HEK293 (cell line): ENCODE data around the gene ARHGAP10.

Experiments
- CTCF ChIA-PET: fragments of 350-600 bp; formaldehyde crosslinking; extraction: SDS; loops from one replicate; lab custom pipeline; 2021; ENCODE audit warnings: antibody characterized with exemption; lab: Yijun Ruan, JAX
- POLR2A ChIA-PET: fragments of 300-600 bp; formaldehyde crosslinking; extraction: SDS; loops from one replicate; lab custom pipeline; 2020; ENCODE audit warnings: antibody characterized with exemption, inconsistent platforms; lab: Yijun Ruan, JAX
- H3K27ac ChIP-seq: fragments of 200-500 bp; sonication (Bioruptor generic); 2 replicates; pipeline ENCODE4 v1.5.1; 2014; ENCODE audit warnings: low read depth, low read length, control low read depth, inconsistent platforms; ENCODE audit errors: extremely low read depth
- H3K36me3 ChIP-seq, 2 experiments: fragments of 200-500 bp in 1 of 2; sonication (Bioruptor generic) in 1 of 2; 1 replicate in 1 of 2; 2 replicates in 1 of 2; pipeline ENCODE4 v1.5.1; 2014 to 2017; ENCODE audit warnings: inconsistent platforms in 2 of 2, low read length in 2 of 2; ENCODE audit not compliant: control insufficient read depth in 2 of 2, insufficient read depth in 1 of 2
- H3K4me1 ChIP-seq: fragments of 200-500 bp; sonication (Bioruptor generic); 2 replicates; pipeline ENCODE4 v1.5.1; 2014; ENCODE audit warnings: mild to moderate bottlenecking, low read length, inconsistent platforms; ENCODE audit not compliant: control insufficient read depth, insufficient read depth
- H3K4me3 ChIP-seq: 2 replicates; pipeline ENCODE4 v1.5.1; 2011; ENCODE audit warnings: low read depth, mild to moderate bottlenecking, control low read depth, low read length, moderate library complexity
- H3K9me3 ChIP-seq: fragments of 200-500 bp; sonication (Bioruptor generic); 2 replicates; pipeline ENCODE4 v1.5.1; 2014; ENCODE audit warnings: low read depth, low read length, inconsistent platforms; ENCODE audit not compliant: control insufficient read depth, insufficient read depth
- HIC1 ChIP-seq: fragments of 450-650 bp; formaldehyde crosslinking; IDR thresholded peaks from 2 replicates; pipeline ENCODE4 v1.5.1; 2016; ENCODE audit warnings: missing biosample characterization, missing genetic modification characterization
- MYNN ChIP-seq: fragments of 450-650 bp; formaldehyde crosslinking; IDR thresholded peaks from 2 replicates; pipeline ENCODE4 v1.5.1; 2016; ENCODE audit warnings: missing biosample characterization, missing genetic modification characterization, borderline replicate concordance
- SALL2 ChIP-seq: fragments of 450-650 bp; formaldehyde crosslinking; IDR thresholded peaks from 2 replicates; pipeline ENCODE4 v1.5.0; 2017; ENCODE audit warnings: missing biosample characterization, mild to moderate bottlenecking, missing genetic modification characterization, borderline replicate concordance
- TRIM28 ChIP-seq: IDR thresholded peaks from 2 replicates; pipeline ENCODE4 v1.6.1; 2011; ENCODE audit warnings: low read length, control low read depth, borderline replicate concordance
- ZBTB17 ChIP-seq: fragments of 450-650 bp; formaldehyde crosslinking; IDR thresholded peaks from 2 replicates; pipeline ENCODE4 v1.5.1; 2016; ENCODE audit warnings: missing biosample characterization, missing genetic modification characterization
- ZBTB21 ChIP-seq: fragments of 450-650 bp; formaldehyde crosslinking; IDR thresholded peaks from 2 replicates; pipeline ENCODE4 v1.5.1; 2017; ENCODE audit warnings: missing biosample characterization, missing genetic modification characterization
- ZEB2 ChIP-seq: fragments of 450-650 bp; formaldehyde crosslinking; IDR thresholded peaks from 2 replicates; pipeline ENCODE4 v1.5.1; 2016; ENCODE audit warnings: missing biosample characterization, missing genetic modification characterization
- ZFP69B ChIP-seq: fragments of 450-650 bp; formaldehyde crosslinking; IDR thresholded peaks from 2 replicates; pipeline ENCODE4 v1.5.1; 2016; ENCODE audit warnings: missing biosample characterization, missing genetic modification characterization
- ZNF184 ChIP-seq: fragments of 450-650 bp; IDR thresholded peaks from 2 replicates; pipeline ENCODE4 v1.5.1; 2018; ENCODE audit warnings: missing biosample characterization, mild to moderate bottlenecking, missing genetic modification characterization
- ZNF335 ChIP-seq: fragments of 450-650 bp; formaldehyde crosslinking; conservative IDR thresholded peaks from 2 replicates; pipeline ENCODE4 v1.5.1; 2016; ENCODE audit warnings: missing biosample characterization, missing genetic modification characterization
- ZNF416 ChIP-seq: fragments of 450-650 bp; formaldehyde crosslinking; IDR thresholded peaks from 2 replicates; pipeline ENCODE4 v1.5.1; 2016; ENCODE audit warnings: missing biosample characterization, missing genetic modification characterization
- ZNF426 ChIP-seq: fragments of 450-650 bp; formaldehyde crosslinking; IDR thresholded peaks from 2 replicates; pipeline ENCODE4 v1.5.1; 2017; ENCODE audit warnings: missing biosample characterization, missing genetic modification characterization, mild to moderate bottlenecking, inconsistent platforms, moderate library complexity
- ZNF561 ChIP-seq: fragments of 450-650 bp; IDR thresholded peaks from 2 replicates; pipeline ENCODE4 v1.5.1; 2018; ENCODE audit warnings: missing biosample characterization, missing genetic modification characterization, borderline replicate concordance
- ZNF585B ChIP-seq: fragments of 450-650 bp; formaldehyde crosslinking; IDR thresholded peaks from 2 replicates; pipeline ENCODE4 v1.5.1; 2016; ENCODE audit warnings: missing biosample characterization, missing genetic modification characterization
- ZSCAN16 ChIP-seq: fragments of 450-650 bp; formaldehyde crosslinking; IDR thresholded peaks from 2 replicates; pipeline ENCODE4 v1.5.1; 2016; ENCODE audit warnings: missing biosample characterization, missing genetic modification characterization
- TF ChIP-seq, protein P1 (sequence below): fragments of 450-650 bp; formaldehyde crosslinking; IDR thresholded peaks from 2 replicates; pipeline ENCODE4 v1.5.1; 2017; ENCODE audit warnings: missing biosample characterization, missing genetic modification characterization
- TF ChIP-seq, protein P2 (sequence below): fragments of 450-650 bp; formaldehyde crosslinking; IDR thresholded peaks from 2 replicates; pipeline ENCODE4 v1.5.1; 2016; ENCODE audit warnings: missing biosample characterization, missing genetic modification characterization, borderline replicate concordance
- TF ChIP-seq, protein P3 (sequence below): fragments of 450-650 bp; formaldehyde crosslinking; IDR thresholded peaks from 2 replicates; pipeline ENCODE4 v1.5.1; 2016; ENCODE audit warnings: missing biosample characterization, missing genetic modification characterization
- TF ChIP-seq, protein P4 (sequence below): fragments of 450-650 bp; IDR thresholded peaks from 2 replicates; pipeline ENCODE4 v1.5.1; 2018; ENCODE audit warnings: missing biosample characterization, mild to moderate bottlenecking, missing genetic modification characterization

ARHGAP10 gene

DNA sequence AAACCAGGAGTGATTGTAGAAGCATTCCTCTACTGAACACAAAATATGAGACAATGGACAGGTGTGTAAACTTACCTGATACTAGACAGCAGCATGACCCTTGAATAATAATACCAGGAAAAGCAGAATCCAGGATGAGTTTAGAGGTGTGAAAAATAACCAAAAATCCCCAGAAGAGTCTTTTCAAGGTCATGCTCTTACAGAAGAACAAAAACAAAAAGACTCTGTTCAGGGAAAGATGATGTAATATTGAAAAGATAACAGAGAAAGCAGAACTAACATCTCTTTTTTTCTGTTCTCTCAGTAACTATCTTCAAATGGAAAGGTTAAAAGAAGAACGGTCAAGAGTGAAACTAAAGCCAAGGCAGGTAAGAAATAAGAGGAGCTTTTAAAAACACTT lies 14.0 kb upstream of the ARHGAP10 start:
- H3K36me3 ChIP-seq = no peaks in the 10 kb centered on the region
- H3K27ac ChIP-seq = no peak overlapping the region
- no peak overlapping the region for H3K4me3 ChIP-seq
- no peaks in the 10 kb centered on the region for H3K9me3 ChIP-seq
- no peaks in the 10 kb centered on the region for H3K4me1 ChIP-seq
- CTCF ChIA-PET = interaction anchor here (1.0 to 1.2 kb wide), 2 partner anchors 8 to 149 kb away, joined by 4 to 10 read pairs; no protein-coding TSS in a partner anchor
- TF ChIP-seq ZNF335 (tag by site-specific recombination) (no peak), ZBTB21 (no peak)
- TF ChIP-seq, protein P1, sequence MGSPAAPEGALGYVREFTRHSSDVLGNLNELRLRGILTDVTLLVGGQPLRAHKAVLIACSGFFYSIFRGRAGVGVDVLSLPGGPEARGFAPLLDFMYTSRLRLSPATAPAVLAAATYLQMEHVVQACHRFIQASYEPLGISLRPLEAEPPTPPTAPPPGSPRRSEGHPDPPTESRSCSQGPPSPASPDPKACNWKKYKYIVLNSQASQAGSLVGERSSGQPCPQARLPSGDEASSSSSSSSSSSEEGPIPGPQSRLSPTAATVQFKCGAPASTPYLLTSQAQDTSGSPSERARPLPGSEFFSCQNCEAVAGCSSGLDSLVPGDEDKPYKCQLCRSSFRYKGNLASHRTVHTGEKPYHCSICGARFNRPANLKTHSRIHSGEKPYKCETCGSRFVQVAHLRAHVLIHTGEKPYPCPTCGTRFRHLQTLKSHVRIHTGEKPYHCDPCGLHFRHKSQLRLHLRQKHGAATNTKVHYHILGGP (tag by site-specific recombination) = 0 out of 2 replicates have a peak, but pooled peaks have one; percentile 16
- POLR2A ChIA-PET = no interaction called here

DNA sequence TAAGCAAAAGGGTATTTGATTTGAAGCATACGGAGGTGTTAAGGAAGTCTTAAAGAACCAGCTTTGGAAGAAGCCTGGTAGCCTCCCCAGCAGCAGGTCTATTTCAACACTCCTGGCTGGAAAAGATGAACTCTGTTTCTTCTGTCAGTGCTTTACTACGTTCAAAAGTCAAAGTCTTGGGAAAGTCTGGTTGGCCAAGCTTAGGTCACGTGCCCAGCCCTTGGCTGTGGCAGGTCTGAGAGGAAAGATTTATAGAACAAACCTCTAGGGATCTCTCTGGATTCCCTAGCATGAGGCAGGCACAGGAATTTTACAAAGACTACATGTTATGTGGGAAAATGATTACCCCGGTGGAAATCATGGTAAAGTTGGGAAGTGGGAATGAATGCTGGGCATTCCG lies 8.6 kb upstream of the ARHGAP10 start:
- no peaks in the 10 kb centered on the region for H3K9me3 ChIP-seq
- CTCF ChIA-PET = interaction anchor here (0.5 kb wide), 1 partner anchor 15 kb away, joined by 3 read pairs; no protein-coding TSS in a partner anchor
- H3K36me3 ChIP-seq = no peaks in the 10 kb centered on the region
- H3K27ac ChIP-seq = no peak overlapping the region
- no peak for TF ChIP-seq HIC1 (tag by site-specific recombination)
- no peak for TF ChIP-seq ZNF561 (tag by site-specific recombination)
- TF ChIP-seq ZBTB17 (tag by site-specific recombination) = no peak
- TF ChIP-seq TRIM28 = no peak
- no peak for TF ChIP-seq SALL2
- TF ChIP-seq ZNF416 (tag by site-specific recombination) = no peak
- TF ChIP-seq, protein P2, sequence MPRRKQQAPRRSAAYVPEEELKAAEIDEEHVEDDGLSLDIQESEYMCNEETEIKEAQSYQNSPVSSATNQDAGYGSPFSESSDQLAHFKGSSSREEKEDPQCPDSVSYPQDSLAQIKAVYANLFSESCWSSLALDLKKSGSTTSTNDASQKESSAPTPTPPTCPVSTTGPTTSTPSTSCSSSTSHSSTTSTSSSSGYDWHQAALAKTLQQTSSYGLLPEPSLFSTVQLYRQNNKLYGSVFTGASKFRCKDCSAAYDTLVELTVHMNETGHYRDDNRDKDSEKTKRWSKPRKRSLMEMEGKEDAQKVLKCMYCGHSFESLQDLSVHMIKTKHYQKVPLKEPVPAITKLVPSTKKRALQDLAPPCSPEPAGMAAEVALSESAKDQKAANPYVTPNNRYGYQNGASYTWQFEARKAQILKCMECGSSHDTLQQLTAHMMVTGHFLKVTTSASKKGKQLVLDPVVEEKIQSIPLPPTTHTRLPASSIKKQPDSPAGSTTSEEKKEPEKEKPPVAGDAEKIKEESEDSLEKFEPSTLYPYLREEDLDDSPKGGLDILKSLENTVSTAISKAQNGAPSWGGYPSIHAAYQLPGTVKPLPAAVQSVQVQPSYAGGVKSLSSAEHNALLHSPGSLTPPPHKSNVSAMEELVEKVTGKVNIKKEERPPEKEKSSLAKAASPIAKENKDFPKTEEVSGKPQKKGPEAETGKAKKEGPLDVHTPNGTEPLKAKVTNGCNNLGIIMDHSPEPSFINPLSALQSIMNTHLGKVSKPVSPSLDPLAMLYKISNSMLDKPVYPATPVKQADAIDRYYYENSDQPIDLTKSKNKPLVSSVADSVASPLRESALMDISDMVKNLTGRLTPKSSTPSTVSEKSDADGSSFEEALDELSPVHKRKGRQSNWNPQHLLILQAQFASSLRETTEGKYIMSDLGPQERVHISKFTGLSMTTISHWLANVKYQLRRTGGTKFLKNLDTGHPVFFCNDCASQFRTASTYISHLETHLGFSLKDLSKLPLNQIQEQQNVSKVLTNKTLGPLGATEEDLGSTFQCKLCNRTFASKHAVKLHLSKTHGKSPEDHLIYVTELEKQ (tag by site-specific recombination) = no peak
- no peak for TF ChIP-seq ZNF184
- no peak for TF ChIP-seq MYNN (tag by site-specific recombination)
- TF ChIP-seq, protein P3, sequence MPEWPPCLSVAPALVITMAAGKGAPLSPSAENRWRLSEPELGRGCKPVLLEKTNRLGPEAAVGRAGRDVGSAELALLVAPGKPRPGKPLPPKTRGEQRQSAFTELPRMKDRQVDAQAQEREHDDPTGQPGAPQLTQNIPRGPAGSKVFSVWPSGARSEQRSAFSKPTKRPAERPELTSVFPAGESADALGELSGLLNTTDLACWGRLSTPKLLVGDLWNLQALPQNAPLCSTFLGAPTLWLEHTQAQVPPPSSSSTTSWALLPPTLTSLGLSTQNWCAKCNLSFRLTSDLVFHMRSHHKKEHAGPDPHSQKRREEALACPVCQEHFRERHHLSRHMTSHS (tag by site-specific recombination) = no peak
- TF ChIP-seq ZNF585B (tag by site-specific recombination) = no peak
- no peak for TF ChIP-seq ZFP69B (tag by site-specific recombination)
- TF ChIP-seq, protein P4, sequence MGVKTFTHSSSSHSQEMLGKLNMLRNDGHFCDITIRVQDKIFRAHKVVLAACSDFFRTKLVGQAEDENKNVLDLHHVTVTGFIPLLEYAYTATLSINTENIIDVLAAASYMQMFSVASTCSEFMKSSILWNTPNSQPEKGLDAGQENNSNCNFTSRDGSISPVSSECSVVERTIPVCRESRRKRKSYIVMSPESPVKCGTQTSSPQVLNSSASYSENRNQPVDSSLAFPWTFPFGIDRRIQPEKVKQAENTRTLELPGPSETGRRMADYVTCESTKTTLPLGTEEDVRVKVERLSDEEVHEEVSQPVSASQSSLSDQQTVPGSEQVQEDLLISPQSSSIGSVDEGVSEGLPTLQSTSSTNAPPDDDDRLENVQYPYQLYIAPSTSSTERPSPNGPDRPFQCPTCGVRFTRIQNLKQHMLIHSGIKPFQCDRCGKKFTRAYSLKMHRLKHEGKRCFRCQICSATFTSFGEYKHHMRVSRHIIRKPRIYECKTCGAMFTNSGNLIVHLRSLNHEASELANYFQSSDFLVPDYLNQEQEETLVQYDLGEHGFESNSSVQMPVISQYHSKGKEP = no peak
- TF ChIP-seq ZSCAN16 (tag by site-specific recombination) = no peak
- TF ChIP-seq ZNF426 (tag by site-specific recombination) = no peak
- no peak for TF ChIP-seq ZEB2 (tag by site-specific recombination)
- TF ChIP-seq, all 188 proteins: peak for 0
- Histone ChIP-seq H3K4me3 (no peak overlapping the region), H3K4me1 (no peaks in the 10 kb centered on the region; the same call in 1 of the 2 replicates)
- POLR2A ChIA-PET = no interaction called here
